ENCODE results near the gene KLC3.

- TF ChIP-seq CTCF (IDR thresholded peaks at IDR 0.05; ENCODE audit: borderline replicate concordance, extremely low read depth, low read length, poor library complexity, severe bottlenecking) (no peak), EZH2 (IDR thresholded peaks at IDR 0.05; ENCODE audit: borderline replicate concordance, low read depth, low read length, severe bottlenecking) (no peak)
Measured at GRCh38 chr19:45302416-45302815, 38.1 kb upstream of the KLC3 start.
